Measurements from ENCODE around the gene HOMER1. TPM values are rescaled to one million over a fixed set of nuclear protein-coding genes. Genes with fewer than 3 reads are reported as not detected.
A peak's percentile ranks its signal among the peaks of the same experiment; 100 is the strongest.
"Not testable (repeated sequence)": the region's sequence is repeated elsewhere in the genome, so short reads cannot be mapped to it uniquely, and the experiment has no call there.

HOMER1 gene
- total RNA-seq, 4 donors from 2014 or later, result 23.5 to 51.0 (median 33.0) TPM

DNA sequence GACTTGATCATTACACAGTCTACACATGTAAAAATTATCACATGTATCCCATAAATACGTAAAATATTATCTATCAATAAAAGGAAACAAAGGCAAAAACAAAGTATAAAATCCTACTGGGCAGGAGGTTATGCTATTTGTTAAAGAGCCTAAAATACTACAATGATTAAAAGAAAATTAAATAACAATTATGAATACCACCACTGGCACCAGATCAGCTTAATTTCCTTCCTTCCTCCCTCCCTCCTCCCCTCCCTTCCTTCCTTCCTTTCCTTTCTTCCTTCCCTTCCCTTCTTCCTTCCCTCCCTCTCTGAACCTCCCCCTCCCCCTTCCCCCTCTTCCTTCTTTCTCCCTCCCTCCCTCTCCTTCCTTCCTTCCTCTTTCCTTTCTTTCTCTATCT, 127.3 kb downstream of the HOMER1 start:
- H3K36me3 ChIP-seq, result peaks cover 0 to 9% of the 10 kb centered on the region in 2 donors
- H3K27ac ChIP-seq, result no peak overlapping the region
- ATAC-seq (no peak), DNase-seq (no peak)
- TF ChIP-seq, protein P1, sequence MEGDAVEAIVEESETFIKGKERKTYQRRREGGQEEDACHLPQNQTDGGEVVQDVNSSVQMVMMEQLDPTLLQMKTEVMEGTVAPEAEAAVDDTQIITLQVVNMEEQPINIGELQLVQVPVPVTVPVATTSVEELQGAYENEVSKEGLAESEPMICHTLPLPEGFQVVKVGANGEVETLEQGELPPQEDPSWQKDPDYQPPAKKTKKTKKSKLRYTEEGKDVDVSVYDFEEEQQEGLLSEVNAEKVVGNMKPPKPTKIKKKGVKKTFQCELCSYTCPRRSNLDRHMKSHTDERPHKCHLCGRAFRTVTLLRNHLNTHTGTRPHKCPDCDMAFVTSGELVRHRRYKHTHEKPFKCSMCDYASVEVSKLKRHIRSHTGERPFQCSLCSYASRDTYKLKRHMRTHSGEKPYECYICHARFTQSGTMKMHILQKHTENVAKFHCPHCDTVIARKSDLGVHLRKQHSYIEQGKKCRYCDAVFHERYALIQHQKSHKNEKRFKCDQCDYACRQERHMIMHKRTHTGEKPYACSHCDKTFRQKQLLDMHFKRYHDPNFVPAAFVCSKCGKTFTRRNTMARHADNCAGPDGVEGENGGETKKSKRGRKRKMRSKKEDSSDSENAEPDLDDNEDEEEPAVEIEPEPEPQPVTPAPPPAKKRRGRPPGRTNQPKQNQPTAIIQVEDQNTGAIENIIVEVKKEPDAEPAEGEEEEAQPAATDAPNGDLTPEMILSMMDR (IDR thresholded peaks at IDR 0.05 in 4 of 5, conservative IDR thresholded peaks at IDR 0.05 in 1 of 5), result no peak
- no peak for TF ChIP-seq POLR2A (IDR thresholded peaks at IDR 0.05)
- H3K9me3 ChIP-seq, result peaks cover 0 to 6% (median 0%) of the 10 kb centered on the region in 3 donors
- H3K4me1 ChIP-seq, result no peaks in the 10 kb centered on the region
- intact Hi-C loops (cut with DNase I; ENCODE audit: low total_unique reads) (no loop called here), in situ Hi-C loops (cut with MboI; ENCODE audit: low sequenced_read_pairs in 4 of 4) (no loop called here)
- H3K4me3 ChIP-seq, result no peak overlapping the region
- no peaks in the 10 kb centered on the region for H3K27me3 ChIP-seq

DNA sequence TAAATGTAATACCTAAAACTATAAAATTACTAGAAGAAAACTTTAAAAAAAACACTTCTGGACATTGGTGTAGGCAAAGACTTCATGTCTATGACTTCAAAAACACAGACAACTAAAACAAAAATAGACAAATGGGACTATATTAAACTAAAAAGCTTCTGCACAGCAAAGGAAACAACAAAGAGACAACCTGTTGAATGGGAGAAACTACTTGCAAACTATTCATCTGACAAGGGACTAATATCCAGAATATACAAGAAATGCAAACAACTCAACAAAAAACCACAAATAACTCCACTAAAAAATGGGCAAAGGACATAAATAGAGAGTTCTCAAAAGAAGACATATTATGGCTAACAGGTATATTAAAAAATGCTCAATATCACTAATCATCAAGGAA, 128.8 kb downstream of the HOMER1 start:
- ATAC-seq; in situ Hi-C loops (cut with MboI; ENCODE audit: low sequenced_read_pairs in 4 of 4); intact Hi-C loops (cut with DNase I; ENCODE audit: low total_unique reads): not testable (repeated sequence)

GRCh38 chr5:79378510-79379186, 135.3 kb downstream of the HOMER1 start:
- intact Hi-C loops (cut with DNase I; ENCODE audit: low total_unique reads), result no loop called here
- ATAC-seq (peak in 1 of 2 donors; percentile 62), DNase-seq (no peak)
- Histone ChIP-seq H3K27me3 (no peaks in the 10 kb centered on the region), H3K4me1 (peaks cover 0 to 4% of the 10 kb centered on the region in 2 donors), H3K36me3 (peaks cover 0 to 6% of the 10 kb centered on the region in 2 donors), H3K9me3 (peaks cover 0 to 3% (median 0%) of the 10 kb centered on the region in 3 donors), H3K4me3 (no peak overlapping the region), H3K27ac (no peak overlapping the region)
- in situ Hi-C loops (cut with MboI; ENCODE audit: low sequenced_read_pairs in 4 of 4), result no loop called here
- TF ChIP-seq, protein P1 (IDR thresholded peaks at IDR 0.05 in 4 of 5, conservative IDR thresholded peaks at IDR 0.05 in 1 of 5), result no peak

More for the DNA sequence above, 128.8 kb downstream of the HOMER1 start:
- H3K36me3 ChIP-seq, H3K4me3 ChIP-seq, H3K27me3 ChIP-seq, H3K4me1 ChIP-seq, H3K27ac ChIP-seq, H3K9me3 ChIP-seq, DNase-seq: not testable (repeated sequence)

- no peaks in the 10 kb centered on the region for H3K9me3 ChIP-seq
- no peaks in the 10 kb centered on the region for H3K4me1 ChIP-seq
- H3K27me3 ChIP-seq, result no peaks in the 10 kb centered on the region
- no peak overlapping the region for H3K27ac ChIP-seq
- H3K4me3 ChIP-seq, result no peak overlapping the region
- no peaks in the 10 kb centered on the region for H3K36me3 ChIP-seq
- intact Hi-C loops (cut with DNase I; ENCODE audit: low total_unique reads), result no loop called here
- DNase-seq (no peak), ATAC-seq (no peak)
- in situ Hi-C loops (cut with MboI; ENCODE audit: low sequenced_read_pairs in 4 of 4), result no loop called here
- TF ChIP-seq, protein P1 (IDR thresholded peaks at IDR 0.05 in 4 of 5, conservative IDR thresholded peaks at IDR 0.05 in 1 of 5), result no peak
- no peak for TF ChIP-seq POLR2A (IDR thresholded peaks at IDR 0.05)
Measured at GRCh38 chr5:79357398-79357797, 156.5 kb downstream of the HOMER1 start.

- no peak for ATAC-seq
- Histone ChIP-seq H3K27me3 (no peaks in the 10 kb centered on the region), H3K36me3 (no peaks in the 10 kb centered on the region), H3K9me3 (no peaks in the 10 kb centered on the region), H3K4me1 (no peaks in the 10 kb centered on the region), H3K27ac (no peak overlapping the region), H3K4me3 (no peak overlapping the region)
- DNase-seq, result no peak
- no peak for TF ChIP-seq POLR2A (IDR thresholded peaks at IDR 0.05)
- TF ChIP-seq, protein P1 (IDR thresholded peaks at IDR 0.05 in 4 of 5, conservative IDR thresholded peaks at IDR 0.05 in 1 of 5), result no peak
- intact Hi-C loops (cut with DNase I; ENCODE audit: low total_unique reads) (no loop called here), in situ Hi-C loops (cut with MboI; ENCODE audit: low sequenced_read_pairs in 4 of 4) (no loop called here)
Measured at GRCh38 chr5:79349881-79350280, 164.1 kb downstream of the HOMER1 start.

Measured in gastrocnemius medialis (tissue), 4 donors.